ENCODE data around the gene SFRP5.

DNA sequence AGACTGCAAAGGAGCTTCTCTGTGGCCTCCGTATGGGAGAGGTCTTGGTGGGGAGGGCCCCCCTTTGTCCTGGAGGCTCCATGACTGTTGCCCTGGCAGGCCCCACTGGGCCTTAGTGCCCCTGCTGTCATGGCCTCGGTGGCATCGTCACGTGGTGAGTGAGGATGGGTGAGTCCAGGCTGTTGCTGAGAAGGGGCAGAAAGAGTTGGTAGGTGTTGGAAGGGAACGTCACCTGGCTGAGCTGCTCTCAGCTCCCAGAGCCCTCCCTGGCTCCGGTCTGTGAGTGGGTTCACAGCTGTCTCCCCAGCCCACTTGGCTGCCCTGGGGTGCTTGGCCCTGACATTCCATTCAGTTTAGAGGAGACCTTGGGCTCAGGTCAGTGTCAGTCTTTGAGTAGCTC, 16.1 kb downstream of the SFRP5 start:
- TF ChIP-seq, protein P1, sequence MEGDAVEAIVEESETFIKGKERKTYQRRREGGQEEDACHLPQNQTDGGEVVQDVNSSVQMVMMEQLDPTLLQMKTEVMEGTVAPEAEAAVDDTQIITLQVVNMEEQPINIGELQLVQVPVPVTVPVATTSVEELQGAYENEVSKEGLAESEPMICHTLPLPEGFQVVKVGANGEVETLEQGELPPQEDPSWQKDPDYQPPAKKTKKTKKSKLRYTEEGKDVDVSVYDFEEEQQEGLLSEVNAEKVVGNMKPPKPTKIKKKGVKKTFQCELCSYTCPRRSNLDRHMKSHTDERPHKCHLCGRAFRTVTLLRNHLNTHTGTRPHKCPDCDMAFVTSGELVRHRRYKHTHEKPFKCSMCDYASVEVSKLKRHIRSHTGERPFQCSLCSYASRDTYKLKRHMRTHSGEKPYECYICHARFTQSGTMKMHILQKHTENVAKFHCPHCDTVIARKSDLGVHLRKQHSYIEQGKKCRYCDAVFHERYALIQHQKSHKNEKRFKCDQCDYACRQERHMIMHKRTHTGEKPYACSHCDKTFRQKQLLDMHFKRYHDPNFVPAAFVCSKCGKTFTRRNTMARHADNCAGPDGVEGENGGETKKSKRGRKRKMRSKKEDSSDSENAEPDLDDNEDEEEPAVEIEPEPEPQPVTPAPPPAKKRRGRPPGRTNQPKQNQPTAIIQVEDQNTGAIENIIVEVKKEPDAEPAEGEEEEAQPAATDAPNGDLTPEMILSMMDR (IDR thresholded peaks at IDR 0.05; ENCODE audit: low read depth, low read length, missing input control): no peak
- TF ChIP-seq EGR1 (IDR thresholded peaks at IDR 0.05; ENCODE audit: low read depth in 2 of 2) (no peak), HNF4A (conservative IDR thresholded peaks at IDR 0.05) (no peak), RAD21 (IDR thresholded peaks at IDR 0.05) (no peak), TAF1 (conservative IDR thresholded peaks at IDR 0.05) (no peak), GABPA (IDR thresholded peaks at IDR 0.05 in 1 of 2, conservative IDR thresholded peaks at IDR 0.05 in 1 of 2) (no peak), YY1 (IDR thresholded peaks at IDR 0.05) (no peak)
- TF ChIP-seq, protein P2, sequence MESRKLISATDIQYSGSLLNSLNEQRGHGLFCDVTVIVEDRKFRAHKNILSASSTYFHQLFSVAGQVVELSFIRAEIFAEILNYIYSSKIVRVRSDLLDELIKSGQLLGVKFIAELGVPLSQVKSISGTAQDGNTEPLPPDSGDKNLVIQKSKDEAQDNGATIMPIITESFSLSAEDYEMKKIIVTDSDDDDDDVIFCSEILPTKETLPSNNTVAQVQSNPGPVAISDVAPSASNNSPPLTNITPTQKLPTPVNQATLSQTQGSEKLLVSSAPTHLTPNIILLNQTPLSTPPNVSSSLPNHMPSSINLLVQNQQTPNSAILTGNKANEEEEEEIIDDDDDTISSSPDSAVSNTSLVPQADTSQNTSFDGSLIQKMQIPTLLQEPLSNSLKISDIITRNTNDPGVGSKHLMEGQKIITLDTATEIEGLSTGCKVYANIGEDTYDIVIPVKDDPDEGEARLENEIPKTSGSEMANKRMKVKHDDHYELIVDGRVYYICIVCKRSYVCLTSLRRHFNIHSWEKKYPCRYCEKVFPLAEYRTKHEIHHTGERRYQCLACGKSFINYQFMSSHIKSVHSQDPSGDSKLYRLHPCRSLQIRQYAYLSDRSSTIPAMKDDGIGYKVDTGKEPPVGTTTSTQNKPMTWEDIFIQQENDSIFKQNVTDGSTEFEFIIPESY (IDR thresholded peaks at IDR 0.05): no peak
- TF ChIP-seq, protein P3, sequence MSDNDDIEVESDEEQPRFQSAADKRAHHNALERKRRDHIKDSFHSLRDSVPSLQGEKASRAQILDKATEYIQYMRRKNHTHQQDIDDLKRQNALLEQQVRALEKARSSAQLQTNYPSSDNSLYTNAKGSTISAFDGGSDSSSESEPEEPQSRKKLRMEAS (IDR thresholded peaks at IDR 0.05): no peak
- TF ChIP-seq, protein P4, sequence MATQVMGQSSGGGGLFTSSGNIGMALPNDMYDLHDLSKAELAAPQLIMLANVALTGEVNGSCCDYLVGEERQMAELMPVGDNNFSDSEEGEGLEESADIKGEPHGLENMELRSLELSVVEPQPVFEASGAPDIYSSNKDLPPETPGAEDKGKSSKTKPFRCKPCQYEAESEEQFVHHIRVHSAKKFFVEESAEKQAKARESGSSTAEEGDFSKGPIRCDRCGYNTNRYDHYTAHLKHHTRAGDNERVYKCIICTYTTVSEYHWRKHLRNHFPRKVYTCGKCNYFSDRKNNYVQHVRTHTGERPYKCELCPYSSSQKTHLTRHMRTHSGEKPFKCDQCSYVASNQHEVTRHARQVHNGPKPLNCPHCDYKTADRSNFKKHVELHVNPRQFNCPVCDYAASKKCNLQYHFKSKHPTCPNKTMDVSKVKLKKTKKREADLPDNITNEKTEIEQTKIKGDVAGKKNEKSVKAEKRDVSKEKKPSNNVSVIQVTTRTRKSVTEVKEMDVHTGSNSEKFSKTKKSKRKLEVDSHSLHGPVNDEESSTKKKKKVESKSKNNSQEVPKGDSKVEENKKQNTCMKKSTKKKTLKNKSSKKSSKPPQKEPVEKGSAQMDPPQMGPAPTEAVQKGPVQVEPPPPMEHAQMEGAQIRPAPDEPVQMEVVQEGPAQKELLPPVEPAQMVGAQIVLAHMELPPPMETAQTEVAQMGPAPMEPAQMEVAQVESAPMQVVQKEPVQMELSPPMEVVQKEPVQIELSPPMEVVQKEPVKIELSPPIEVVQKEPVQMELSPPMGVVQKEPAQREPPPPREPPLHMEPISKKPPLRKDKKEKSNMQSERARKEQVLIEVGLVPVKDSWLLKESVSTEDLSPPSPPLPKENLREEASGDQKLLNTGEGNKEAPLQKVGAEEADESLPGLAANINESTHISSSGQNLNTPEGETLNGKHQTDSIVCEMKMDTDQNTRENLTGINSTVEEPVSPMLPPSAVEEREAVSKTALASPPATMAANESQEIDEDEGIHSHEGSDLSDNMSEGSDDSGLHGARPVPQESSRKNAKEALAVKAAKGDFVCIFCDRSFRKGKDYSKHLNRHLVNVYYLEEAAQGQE (IDR thresholded peaks at IDR 0.05): no peak
